Endothelial cell of umbilical vein (primary cell): ENCODE data around the gene ASZ1. TPM values are rescaled to one million over a fixed set of nuclear protein-coding genes. Genes with fewer than 3 reads are reported as not detected.

Experiments
- BruUV-seq: library from RNA; stranded (reverse); fragments of 400-500 nt; replicated peaks from 2 replicates; lab custom pipeline; 2021; lab: Mats Ljungman, UMichigan
- CTCF ChIA-PET: fragments of 300-600, 350-600 bp; sonication (Branson Sonifier 250); formaldehyde crosslinking; loops from one replicate; lab custom pipeline; 2021; ENCODE audit warnings: antibody characterized with exemption, inconsistent platforms; lab: Charles Lee
- POLR2A ChIA-PET: fragments of 300-600, 350-600 bp; sonication (Branson Sonifier 250); formaldehyde crosslinking; loops from one replicate; lab custom pipeline; 2021; ENCODE audit warnings: antibody characterized with exemption, inconsistent platforms; lab: Charles Lee
- DNase-seq: peaks from one replicate; pipeline ENCODE4 v3.0.0-alpha.2; 2011; ENCODE audit warnings: low read depth, low spot score
- FAIRE-seq: peaks from 2 replicates; lab custom pipeline; 2011; peaks lifted over from hg19 to GRCh38; lab: Jason Lieb, UNC
- H2AFZ ChIP-seq: 2 replicates; pipeline ENCODE4 v1.6.0; 2012; ENCODE audit warnings: low read depth, low read length, control low read depth, inconsistent platforms
- H3K27ac ChIP-seq: 2 replicates; pipeline ENCODE4 v1.5.1; 2011; ENCODE audit warnings: low read depth, mild to moderate bottlenecking, control low read depth, low read length, moderate library complexity; ENCODE audit not compliant: insufficient read depth
- H3K27me3 ChIP-seq, 2 experiments: 2 replicates each; pipeline versions ENCODE4 v1.6.0 to v1.6.1; 2011; ENCODE audit warnings: low read length in 2 of 2, mixed read lengths in 1 of 2; ENCODE audit not compliant: control insufficient read depth in 2 of 2, insufficient read depth in 2 of 2
- H3K36me3 ChIP-seq, 2 experiments: 2 replicates in 1 of 2; 3 replicates in 1 of 2; pipeline ENCODE4 v1.5.1; 2011; ENCODE audit warnings: low read length in 2 of 2, mild to moderate bottlenecking in 1 of 2, moderate library complexity in 1 of 2; ENCODE audit not compliant: control insufficient read depth in 2 of 2, insufficient read depth in 2 of 2; ENCODE audit errors: extremely low read depth in 1 of 2
- H3K4me1 ChIP-seq: 3 replicates; pipeline ENCODE4 v1.5.1; 2011; ENCODE audit warnings: mild to moderate bottlenecking, low read length; ENCODE audit not compliant: control insufficient read depth, insufficient read depth; ENCODE audit errors: extremely low read depth
- H3K4me2 ChIP-seq: 2 replicates; pipeline ENCODE4 v1.6.1; 2011; ENCODE audit warnings: low read length, control low read depth, mixed read lengths; ENCODE audit not compliant: insufficient read depth
- H3K4me3 ChIP-seq, 3 experiments: fragments of 200-600 bp in 1 of 3; sonication (generic), shearing (Covaris generic) in 1 of 3; replicated peaks in 1 of 3; 2 replicates each; pipeline ENCODE4 v1.5.1; 2011 to 2016; ENCODE audit warnings: control low read depth in 3 of 3, low read length in 3 of 3, mild to moderate bottlenecking in 2 of 3, inconsistent platforms in 1 of 3, low read depth in 1 of 3, moderate library complexity in 1 of 3; ENCODE audit not compliant: insufficient read depth in 1 of 3
- H3K79me2 ChIP-seq: 2 replicates; pipeline ENCODE4 v1.6.0; 2012; ENCODE audit warnings: low read length, inconsistent platforms; ENCODE audit not compliant: control insufficient read depth, insufficient read depth
- H3K9ac ChIP-seq: replicated peaks from 2 replicates; pipeline ENCODE3; 2011; ENCODE audit warnings: low read length, control low read depth; ENCODE audit not compliant: insufficient read depth; ENCODE audit errors: extremely low read depth
- H3K9me1 ChIP-seq: replicated peaks from 3 replicates; pipeline ENCODE4 v1.6.0; 2011; ENCODE audit warnings: mild to moderate bottlenecking, low read length; ENCODE audit not compliant: control insufficient read depth, insufficient read depth; ENCODE audit errors: extremely low read depth
- H3K9me3 ChIP-seq: replicated peaks from 2 replicates; pipeline ENCODE4 v1.5.1; 2012; ENCODE audit warnings: low read length, inconsistent platforms; ENCODE audit not compliant: control insufficient read depth, insufficient read depth
- H4K20me1 ChIP-seq: replicated peaks from 2 replicates; pipeline ENCODE3; 2011; ENCODE audit warnings: mild to moderate bottlenecking, low read length; ENCODE audit not compliant: control insufficient read depth, insufficient read depth; ENCODE audit errors: extremely low read depth
- EZH2 ChIP-seq: IDR thresholded peaks from 2 replicates; pipeline ENCODE4 v1.6.1; 2012; ENCODE audit warnings: borderline replicate concordance, low read depth, mild to moderate bottlenecking, moderate library complexity, low read length, inconsistent platforms; ENCODE audit not compliant: severe bottlenecking
- FOS ChIP-seq: IDR thresholded peaks from 2 replicates; pipeline ENCODE4 v1.6.1; 2011; ENCODE audit warnings: mild to moderate bottlenecking, low read length, moderate library complexity, borderline replicate concordance; ENCODE audit not compliant: insufficient read depth
- GATA2 ChIP-seq: IDR thresholded peaks from 2 replicates; pipeline ENCODE4 v1.7.0; 2011; ENCODE audit warnings: low read depth, mild to moderate bottlenecking, moderate library complexity, mixed read lengths, low read length; ENCODE audit not compliant: insufficient read length, insufficient read depth
- JUN ChIP-seq: IDR thresholded peaks from 2 replicates; pipeline ENCODE4 v1.6.1; 2011; ENCODE audit warnings: borderline replicate concordance, low read depth; ENCODE audit not compliant: insufficient read length, insufficient read depth
- MAX ChIP-seq: IDR thresholded peaks from 2 replicates; pipeline ENCODE4 v1.6.1; 2011; ENCODE audit not compliant: insufficient read depth, insufficient read length
- MYC ChIP-seq: IDR thresholded peaks from one replicate; pipeline ENCODE4 v1.6.1; 2011; ENCODE audit warnings: mild to moderate bottlenecking, low read depth, low read length
- POLR2A ChIP-seq: IDR thresholded peaks from 2 replicates; pipeline ENCODE4 v1.6.1; 2012; ENCODE audit warnings: low read depth, mild to moderate bottlenecking, control low read depth, low read length
- POLR2AphosphoS5 ChIP-seq: IDR thresholded peaks from 2 replicates; pipeline ENCODE4 v1.6.1; 2012; ENCODE audit warnings: low read depth, mild to moderate bottlenecking, control low read depth, low read length, moderate library complexity; ENCODE audit not compliant: insufficient read depth
- dilution Hi-C: fragments of 300-500 bp; cut with MboI; formaldehyde crosslinking; loops from one replicate; pipeline ENCODE4 v1.15.0; 2019; ENCODE audit warnings: low sequenced_read_pairs; ENCODE audit not compliant: extremely low pct_ligation_motif_present
- intact Hi-C: fragments of 100-400 bp; cut with micrococcal nuclease; formaldehyde crosslinking; loops from one replicate; pipeline ENCODE4 v1.10.0; 2022
- polyA plus RNA-seq, 4 experiments: library from polyadenylated mRNA; depleted of rRNA in 3 of 4; stranded (reverse) in 3 of 4; unstranded in 1 of 4; fragments of >200 nt; gene quantifications; 2 replicates each; pipeline versions ENCODE4 v1.2.1 to v1.2.3, GENCODE V29; 2011 to 2012; ENCODE audit warnings: missing spikeins in 1 of 4
- total RNA-seq: library from RNA; stranded (reverse); gene quantifications from 2 replicates; pipeline ENCODE4 v1.2.3, GENCODE V29; 2021
- TF ChIP-seq, protein P1 (sequence below), 2 donors: IDR thresholded peaks; 1 replicate in 1 of 2; 2 replicates in 1 of 2; pipeline ENCODE4 v1.5.1; 2011; ENCODE audit warnings: low read length in 2 of 2, mild to moderate bottlenecking in 2 of 2, moderate library complexity in 2 of 2, control low read depth in 1 of 2, inconsistent platforms in 1 of 2, low read depth in 1 of 2; ENCODE audit not compliant: insufficient read depth in 1 of 2; ENCODE audit errors: extremely low read depth in 1 of 2

The ASZ1 gene
- total and polyA plus RNA-seq, 2 donors (not counting 3 experiments of a cell fraction or from before 2014, with no cell fraction given): not detected

DNA sequence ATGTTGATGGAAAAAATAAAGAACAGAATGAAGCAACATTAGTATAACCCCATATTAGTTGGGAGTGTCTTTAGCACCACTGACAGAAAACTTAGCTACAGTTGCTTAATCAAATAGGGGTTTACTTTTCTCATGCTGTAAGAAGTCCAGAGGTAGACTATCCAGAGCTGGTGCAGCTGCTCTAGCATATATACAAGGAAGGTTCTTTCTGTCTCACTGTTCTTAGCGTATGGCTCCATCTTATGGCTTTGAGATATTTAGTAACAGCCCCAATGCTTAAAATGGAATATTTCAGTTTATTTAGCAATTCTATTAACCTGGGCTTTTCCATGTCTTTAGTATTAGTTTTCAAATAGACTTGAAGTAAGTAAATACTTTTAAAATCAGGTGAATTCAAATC lies 89.3 kb downstream of the ASZ1 start:
- TF ChIP-seq MYC (no peak), FOS (no peak)

GRCh38 chr7:117333168-117333567 lies 94.1 kb downstream of the ASZ1 start:
- ChIA-PET POLR2A (no interaction called here), CTCF (no interaction called here)
- intact Hi-C loops: no loop called here
- Histone ChIP-seq H4K20me1 (no peaks in the 10 kb centered on the region), H3K4me2 (no peak overlapping the region), H3K36me3 (no peaks in the 10 kb centered on the region), H3K4me3 (no peak overlapping the region), H3K9me3 (no peaks in the 10 kb centered on the region), H3K4me1 (no peaks in the 10 kb centered on the region), H3K9ac (no peak overlapping the region), H2AFZ (no peak overlapping the region), H3K9me1 (no peaks in the 10 kb centered on the region), H3K79me2 (no peaks in the 10 kb centered on the region), H3K27me3 (peaks cover 10 to 28% of the 10 kb centered on the region in 2 experiments), H3K27ac (no peak overlapping the region)
- DNase-seq: no peak
- FAIRE-seq: no peak
- dilution Hi-C loops: no loop called here
- TF ChIP-seq, protein P1, sequence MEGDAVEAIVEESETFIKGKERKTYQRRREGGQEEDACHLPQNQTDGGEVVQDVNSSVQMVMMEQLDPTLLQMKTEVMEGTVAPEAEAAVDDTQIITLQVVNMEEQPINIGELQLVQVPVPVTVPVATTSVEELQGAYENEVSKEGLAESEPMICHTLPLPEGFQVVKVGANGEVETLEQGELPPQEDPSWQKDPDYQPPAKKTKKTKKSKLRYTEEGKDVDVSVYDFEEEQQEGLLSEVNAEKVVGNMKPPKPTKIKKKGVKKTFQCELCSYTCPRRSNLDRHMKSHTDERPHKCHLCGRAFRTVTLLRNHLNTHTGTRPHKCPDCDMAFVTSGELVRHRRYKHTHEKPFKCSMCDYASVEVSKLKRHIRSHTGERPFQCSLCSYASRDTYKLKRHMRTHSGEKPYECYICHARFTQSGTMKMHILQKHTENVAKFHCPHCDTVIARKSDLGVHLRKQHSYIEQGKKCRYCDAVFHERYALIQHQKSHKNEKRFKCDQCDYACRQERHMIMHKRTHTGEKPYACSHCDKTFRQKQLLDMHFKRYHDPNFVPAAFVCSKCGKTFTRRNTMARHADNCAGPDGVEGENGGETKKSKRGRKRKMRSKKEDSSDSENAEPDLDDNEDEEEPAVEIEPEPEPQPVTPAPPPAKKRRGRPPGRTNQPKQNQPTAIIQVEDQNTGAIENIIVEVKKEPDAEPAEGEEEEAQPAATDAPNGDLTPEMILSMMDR (IDR thresholded peaks at IDR 0.05; ENCODE audit: extremely low read depth in 1 of 2, insufficient read depth in 1 of 2, low read depth in 1 of 2, low read length in 2 of 2): no peak
- TF ChIP-seq MYC: no peak
- no peak for TF ChIP-seq GATA2
- no peak for TF ChIP-seq MAX
- no peak for TF ChIP-seq POLR2A
- no peak for TF ChIP-seq POLR2AphosphoS5
- no peak for TF ChIP-seq FOS
- TF ChIP-seq JUN: no peak
- TF ChIP-seq EZH2: no peak
- no TSS peak for BruUV-seq

More for the DNA sequence above, 89.3 kb downstream of the ASZ1 start:
- Histone ChIP-seq H3K9ac (no peak overlapping the region), H3K4me1 (no peaks in the 10 kb centered on the region), H3K4me2 (no peak overlapping the region), H3K4me3 (no peak overlapping the region), H3K79me2 (no peaks in the 10 kb centered on the region), H3K27ac (no peak overlapping the region), H3K27me3 (peaks cover 6 to 8% of the 10 kb centered on the region in 2 experiments), H3K9me3 (no peaks in the 10 kb centered on the region), H3K36me3 (no peaks in the 10 kb centered on the region), H3K9me1 (no peaks in the 10 kb centered on the region), H2AFZ (no peak overlapping the region), H4K20me1 (no peaks in the 10 kb centered on the region)
- FAIRE-seq (no peak), DNase-seq (no peak)
- ChIA-PET CTCF (interaction anchor here (0.9 to 1.4 kb wide), 2 partner anchors 125 to 350 kb away, joined by 3 to 6 read pairs; no protein-coding TSS in a partner anchor), POLR2A (no interaction called here)
- BruUV-seq: no TSS peak
- intact Hi-C loops: no loop called here
- dilution Hi-C loops: no loop called here
